GM19452 (cell line): ENCODE data around the gene MT1B.
A peak's percentile ranks its signal among the peaks of the same experiment; 100 is the strongest.
"Not testable (repeated sequence)": the region's sequence is repeated elsewhere in the genome, so short reads cannot be mapped to it uniquely, and the experiment has no call there.

ENCODE experiments used
- ATAC-seq: cut with Tn5 transposase; IDR thresholded peaks from one replicate; pipeline ENCODE4 v1.9.1; 2021; ENCODE audit not compliant: unreplicated experiment

Gene MT1B

GRCh38 chr16:56665286-56666261 lies 13.9 kb downstream of the MT1B start:
- not testable (repeated sequence) for ATAC-seq

DNA sequence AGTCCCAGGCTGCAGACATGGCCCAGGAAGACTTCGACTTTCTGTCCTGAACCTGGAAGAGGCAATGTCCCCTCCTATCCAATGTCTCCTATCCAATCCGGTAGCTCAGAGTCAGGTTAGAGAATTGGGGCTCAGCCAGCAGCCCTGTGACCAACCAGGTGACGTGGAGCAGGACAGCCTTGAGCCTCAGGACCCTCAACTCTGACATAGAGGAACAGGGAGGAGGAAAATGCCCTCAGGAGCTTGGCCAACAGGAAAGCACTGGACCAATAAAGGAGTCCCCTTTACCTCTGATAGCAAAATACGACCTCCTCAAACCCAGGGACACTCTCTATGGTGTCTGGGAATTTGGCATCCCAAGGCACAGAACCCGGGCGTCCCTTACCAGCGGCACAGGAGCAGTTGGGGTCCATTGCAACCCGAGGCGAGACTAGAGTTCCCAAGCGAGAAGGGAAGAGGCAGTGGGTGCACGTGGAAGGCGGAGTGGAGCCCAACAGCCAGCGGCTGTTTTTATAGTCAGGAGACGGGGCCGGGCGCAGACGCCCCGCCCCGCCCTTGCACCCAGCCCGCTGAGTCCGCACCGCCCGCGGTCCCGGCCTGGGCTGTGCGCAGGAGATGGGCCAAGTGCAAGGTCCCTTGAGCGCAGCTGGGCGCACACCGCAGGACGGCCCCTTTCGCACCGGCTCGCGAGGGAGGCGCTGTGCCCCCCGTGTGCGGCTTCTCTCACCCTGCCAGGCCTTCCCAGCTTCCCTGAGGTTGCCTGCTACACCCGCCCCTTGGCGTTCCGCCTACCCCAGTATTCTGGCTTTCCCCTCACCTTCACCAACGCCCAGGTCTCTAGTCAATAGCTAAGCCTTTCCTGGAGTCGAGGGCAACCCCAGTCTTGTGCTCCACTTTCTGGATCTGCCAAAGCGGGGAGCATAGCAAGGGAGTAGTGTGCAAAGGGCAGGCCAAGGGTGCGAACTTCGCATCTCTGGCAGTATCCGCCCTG lies 16.2 kb downstream of the MT1B start, which contains the start of gene MT1G:
MT1G (minus strand) TSS at position 485 of the 991 bp plus-strand sequence; CDS start at position 413, 72 bp downstream.
- no peak for ATAC-seq

- ATAC-seq, result no peak
Observed at GRCh38 chr16:56669005-56669839, 17.5 kb downstream of the MT1B start, which contains the start of gene MT1H. TSS of gene MT1H (plus strand) at chr16:56669814. CDS start at chr16:56669885, 71 bp downstream.

DNA sequence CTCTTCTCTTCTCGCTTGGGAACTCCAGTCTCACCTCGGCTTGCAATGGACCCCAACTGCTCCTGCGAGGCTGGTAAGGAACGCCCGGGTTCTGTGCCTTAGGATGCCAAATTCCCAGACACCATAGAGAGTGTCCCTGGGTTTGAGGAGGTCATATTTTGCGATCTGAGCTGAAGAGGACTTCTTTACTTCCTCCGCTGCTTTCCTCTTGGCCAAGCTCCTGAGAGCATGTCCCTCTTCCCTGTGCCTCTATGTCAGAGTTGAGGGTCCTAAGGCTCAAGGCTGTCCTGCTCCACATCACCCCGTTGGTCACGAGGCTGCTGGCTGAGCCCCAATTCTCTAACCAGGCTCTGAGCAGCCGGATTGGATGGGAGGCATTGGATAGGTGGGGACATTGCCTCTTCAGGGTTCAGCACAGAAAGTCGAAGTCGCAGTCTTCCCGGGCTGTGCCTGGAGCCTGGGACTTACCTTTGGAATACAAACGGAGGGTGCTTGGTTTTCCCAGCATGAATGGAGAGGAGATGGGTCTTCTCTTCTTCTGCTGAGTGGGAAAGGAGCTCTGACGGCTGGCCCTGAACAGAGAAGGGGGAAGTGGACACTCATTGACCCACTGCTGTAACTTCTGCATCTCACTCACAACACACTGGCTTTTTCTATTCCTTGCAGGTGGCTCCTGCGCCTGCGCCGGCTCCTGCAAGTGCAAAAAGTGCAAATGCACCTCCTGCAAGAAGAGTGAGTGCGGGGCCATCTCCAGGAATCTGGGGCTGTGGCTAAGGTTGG lies 18.3 kb downstream of the MT1B start:
- ATAC-seq, result no peak

GRCh38 chr16:56670620-56670934 lies 18.9 kb downstream of the MT1B start:
- ATAC-seq, result no peak

GRCh38 chr16:56671691-56672090 lies 20.0 kb downstream of the MT1B start:
- not testable (repeated sequence) for ATAC-seq

DNA sequence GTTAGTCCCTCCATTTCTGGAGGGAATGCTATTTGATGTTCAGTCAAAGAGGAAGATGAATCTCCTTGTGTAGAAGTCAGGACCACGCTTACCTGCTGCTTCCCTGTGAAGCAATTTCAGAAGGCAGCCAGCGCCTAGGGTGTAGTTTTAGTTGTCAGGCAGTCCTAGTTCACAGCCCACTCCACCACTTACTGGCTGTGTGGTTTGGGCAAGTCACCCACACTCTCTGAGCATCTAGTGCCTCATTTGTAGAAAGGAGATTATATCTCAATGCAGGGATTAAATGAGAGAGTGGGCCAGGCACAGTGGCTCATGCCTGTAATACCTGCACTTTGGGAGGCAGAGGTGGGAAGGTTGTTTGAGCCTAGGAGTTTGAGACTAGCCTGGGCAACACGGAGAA lies 20.5 kb downstream of the MT1B start:
- ATAC-seq, result not testable (repeated sequence)

GRCh38 chr16:56672761-56673536 lies 21.3 kb downstream of the MT1B start:
- ATAC-seq, result no peak

GRCh38 chr16:56673921-56674320 lies 22.2 kb downstream of the MT1B start:
- no peak for ATAC-seq

DNA sequence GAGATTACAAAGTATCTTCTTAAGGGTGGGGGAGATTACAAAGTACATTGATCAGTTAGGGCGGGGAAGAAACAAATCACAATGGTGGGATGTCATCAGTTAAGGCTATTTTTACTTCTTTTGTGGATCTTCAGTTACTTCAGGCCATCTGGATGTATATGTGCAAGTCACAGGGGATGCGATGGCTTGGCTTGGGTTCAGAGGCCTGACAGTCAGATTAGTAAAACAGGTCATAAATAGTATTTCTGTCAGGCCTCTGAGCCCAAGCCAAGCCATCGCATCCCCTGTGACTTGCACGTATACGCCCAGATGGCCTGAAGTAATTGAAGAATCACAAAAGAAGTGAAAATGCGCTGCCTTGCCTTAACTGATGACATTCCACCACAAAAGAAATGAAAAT lies 22.9 kb downstream of the MT1B start:
- ATAC-seq, result not testable (repeated sequence)

GRCh38 chr16:56675685-56676210 lies 24.1 kb downstream of the MT1B start:
- ATAC-seq, result no peak

- ATAC-seq, result no peak
Observed at GRCh38 chr16:56677474-56677873, 25.8 kb downstream of the MT1B start.

- ATAC-seq, result no peak
Observed at GRCh38 chr16:56679078-56679730, 27.5 kb downstream of the MT1B start.

- no peak for ATAC-seq
Observed at GRCh38 chr16:56679818-56680217, 28.1 kb downstream of the MT1B start.

DNA sequence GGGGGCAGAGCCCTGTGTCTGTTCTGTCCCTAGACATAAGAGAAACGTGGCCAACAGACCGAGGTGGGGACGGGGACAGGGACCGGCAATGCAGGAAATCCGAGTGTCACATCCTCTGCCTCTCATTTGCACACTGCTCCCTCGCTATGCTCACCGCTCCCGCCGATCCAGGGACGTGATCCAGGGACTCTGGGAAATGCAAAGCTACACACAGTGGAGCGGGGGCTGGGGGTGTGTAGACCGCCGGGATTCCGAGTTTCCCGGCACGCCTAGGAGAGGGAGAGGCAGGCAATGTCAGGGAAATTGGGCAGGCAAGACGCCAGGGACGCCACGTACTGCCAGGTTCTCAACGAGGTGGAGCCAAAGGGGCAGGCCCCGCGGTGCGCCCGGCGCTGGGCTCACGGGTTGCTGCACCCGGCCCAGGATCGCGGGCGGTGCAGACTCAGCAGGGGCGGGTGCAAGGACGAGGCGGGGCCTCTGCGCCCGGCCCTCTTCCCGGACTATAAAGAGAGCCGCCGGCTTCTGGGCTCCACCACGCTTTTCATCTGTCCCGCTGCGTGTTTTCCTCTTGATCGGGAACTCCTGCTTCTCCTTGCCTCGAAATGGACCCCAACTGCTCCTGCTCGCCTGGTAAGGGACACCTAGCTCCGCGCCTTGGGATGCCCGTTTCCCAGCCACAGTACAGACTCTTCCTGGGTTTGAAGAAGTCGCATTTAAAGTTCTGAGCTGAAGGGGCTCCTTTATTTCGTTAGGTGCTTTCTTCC lies 30.4 kb downstream of the MT1B start, which contains the start of gene MT1X:
MT1X (plus strand) TSS at position 532 of the 764 bp plus-strand sequence; CDS start at position 603, 71 bp downstream.
- peak; percentile 97 for ATAC-seq

DNA sequence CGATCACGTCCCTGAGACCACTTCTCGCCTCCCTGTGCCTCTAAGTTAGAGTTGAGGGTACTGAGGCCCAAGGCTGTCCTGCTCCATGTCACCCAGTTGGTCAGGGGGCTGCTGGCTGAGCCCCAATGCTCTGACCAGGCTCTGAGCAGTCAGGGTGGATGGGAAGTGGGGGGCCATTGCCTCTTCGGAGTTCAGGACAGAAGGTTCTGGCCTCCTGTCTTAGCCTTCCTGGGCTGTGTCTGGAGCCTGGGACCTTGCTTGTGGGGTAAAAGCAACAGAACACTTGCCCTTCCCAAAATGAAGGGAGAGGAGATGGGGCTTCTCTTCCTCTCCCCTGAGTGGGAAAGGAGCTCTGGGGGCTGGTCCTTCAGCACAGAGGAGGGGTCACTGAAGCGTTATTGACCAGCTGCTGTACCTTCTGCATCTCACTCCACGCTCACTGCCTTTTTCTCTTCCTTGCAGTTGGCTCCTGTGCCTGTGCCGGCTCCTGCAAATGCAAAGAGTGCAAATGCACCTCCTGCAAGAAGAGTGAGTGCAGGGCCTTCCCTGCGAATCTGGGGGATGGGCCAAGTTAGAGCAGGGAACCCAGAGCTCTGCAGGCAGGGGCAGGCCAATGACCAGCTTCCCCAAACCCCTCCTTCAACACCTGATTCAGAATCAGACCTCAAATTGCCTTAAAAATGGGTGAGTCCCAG lies 31.2 kb downstream of the MT1B start:
- ATAC-seq, result peak; percentile 1
